ENCODE results near the gene AUTS2.

AUTS2 gene

GRCh38 chr7:69826283-69826682 lies 228.0 kb downstream of the AUTS2 start:
- no peak overlapping the region for H3K27ac Mint-ChIP-seq
- H3K4me3 Mint-ChIP-seq, result no peak overlapping the region
- H3K27me3 Mint-ChIP-seq, result peaks cover 1% of the 10 kb centered on the region
- H3K36me3 Mint-ChIP-seq, result no peaks in the 10 kb centered on the region
- peaks cover 8% of the 10 kb centered on the region for H3K4me1 Mint-ChIP-seq (ENCODE audit: low read depth)
- no peaks in the 10 kb centered on the region for H3K9me3 Mint-ChIP-seq (ENCODE audit: low read depth)

GRCh38 chr7:69827140-69827539 lies 228.9 kb downstream of the AUTS2 start:
- Mint-ChIP-seq H3K27me3 (peaks cover 1% of the 10 kb centered on the region), H3K36me3 (no peaks in the 10 kb centered on the region), H3K9me3 (ENCODE audit: low read depth) (no peaks in the 10 kb centered on the region), H3K27ac (no peak overlapping the region), H3K4me1 (ENCODE audit: low read depth) (peaks cover 8% of the 10 kb centered on the region), H3K4me3 (no peak overlapping the region)

- no peaks in the 10 kb centered on the region for H3K9me3 Mint-ChIP-seq (ENCODE audit: low read depth)
- H3K4me3 Mint-ChIP-seq, result no peak overlapping the region
- peaks cover 1% of the 10 kb centered on the region for H3K27me3 Mint-ChIP-seq
- H3K27ac Mint-ChIP-seq, result no peak overlapping the region
- H3K4me1 Mint-ChIP-seq (ENCODE audit: low read depth), result peaks cover 8% of the 10 kb centered on the region
- H3K36me3 Mint-ChIP-seq, result no peaks in the 10 kb centered on the region
These were observed 229.3 kb downstream of the AUTS2 start for GRCh38 chr7:69827558-69827957.

GRCh38 chr7:69832356-69832755 lies 234.1 kb downstream of the AUTS2 start:
- peaks cover 1% of the 10 kb centered on the region for H3K27me3 Mint-ChIP-seq
- H3K9me3 Mint-ChIP-seq (ENCODE audit: low read depth), result no peaks in the 10 kb centered on the region
- H3K36me3 Mint-ChIP-seq, result no peaks in the 10 kb centered on the region
- no peak overlapping the region for H3K4me3 Mint-ChIP-seq
- no peaks in the 10 kb centered on the region for H3K4me1 Mint-ChIP-seq (ENCODE audit: low read depth)
- no peak overlapping the region for H3K27ac Mint-ChIP-seq

GRCh38 chr7:69833964-69834363 lies 235.7 kb downstream of the AUTS2 start:
- Mint-ChIP-seq H3K27ac (no peak overlapping the region), H3K4me1 (ENCODE audit: low read depth) (no peaks in the 10 kb centered on the region)

GRCh38 chr7:69836702-69837101 lies 238.4 kb downstream of the AUTS2 start:
- peaks cover 3% of the 10 kb centered on the region for H3K27me3 Mint-ChIP-seq
- no peaks in the 10 kb centered on the region for H3K9me3 Mint-ChIP-seq (ENCODE audit: low read depth)
- H3K36me3 Mint-ChIP-seq, result no peaks in the 10 kb centered on the region
- no peak overlapping the region for H3K4me3 Mint-ChIP-seq
- no peaks in the 10 kb centered on the region for H3K4me1 Mint-ChIP-seq (ENCODE audit: low read depth)
- H3K27ac Mint-ChIP-seq, result no peak overlapping the region

More at GRCh38 chr7:69833964-69834363, 235.7 kb downstream of the AUTS2 start:
- H3K27me3 Mint-ChIP-seq, result no peaks in the 10 kb centered on the region
- no peak overlapping the region for H3K4me3 Mint-ChIP-seq
- no peaks in the 10 kb centered on the region for H3K36me3 Mint-ChIP-seq
- H3K9me3 Mint-ChIP-seq (ENCODE audit: low read depth), result no peaks in the 10 kb centered on the region

GRCh38 chr7:69837387-69838068 lies 239.3 kb downstream of the AUTS2 start:
- Mint-ChIP-seq H3K4me1 (ENCODE audit: low read depth) (no peaks in the 10 kb centered on the region), H3K36me3 (no peaks in the 10 kb centered on the region), H3K27ac (no peak overlapping the region), H3K4me3 (no peak overlapping the region), H3K27me3 (peaks cover 3% of the 10 kb centered on the region), H3K9me3 (ENCODE audit: low read depth) (no peaks in the 10 kb centered on the region)

GRCh38 chr7:69839782-69840181 lies 241.5 kb downstream of the AUTS2 start:
- Mint-ChIP-seq H3K9me3 (ENCODE audit: low read depth) (no peaks in the 10 kb centered on the region), H3K4me3 (no peak overlapping the region), H3K36me3 (no peaks in the 10 kb centered on the region), H3K27ac (no peak overlapping the region), H3K4me1 (ENCODE audit: low read depth) (no peaks in the 10 kb centered on the region), H3K27me3 (peaks cover 3% of the 10 kb centered on the region)

GRCh38 chr7:69840248-69840647 lies 242.0 kb downstream of the AUTS2 start:
- H3K4me3 Mint-ChIP-seq, result no peak overlapping the region
- no peak overlapping the region for H3K27ac Mint-ChIP-seq
- no peaks in the 10 kb centered on the region for H3K9me3 Mint-ChIP-seq (ENCODE audit: low read depth)
- H3K27me3 Mint-ChIP-seq, result peaks cover 3% of the 10 kb centered on the region
- H3K4me1 Mint-ChIP-seq (ENCODE audit: low read depth), result no peaks in the 10 kb centered on the region
- no peaks in the 10 kb centered on the region for H3K36me3 Mint-ChIP-seq

- H3K27me3 Mint-ChIP-seq, result peaks cover 3% of the 10 kb centered on the region
- no peaks in the 10 kb centered on the region for H3K4me1 Mint-ChIP-seq (ENCODE audit: low read depth)
- H3K4me3 Mint-ChIP-seq, result no peak overlapping the region
- H3K27ac Mint-ChIP-seq, result no peak overlapping the region
- H3K9me3 Mint-ChIP-seq (ENCODE audit: low read depth), result no peaks in the 10 kb centered on the region
- no peaks in the 10 kb centered on the region for H3K36me3 Mint-ChIP-seq
These were observed 245.4 kb downstream of the AUTS2 start for GRCh38 chr7:69843653-69844052.

GRCh38 chr7:69844264-69844868 lies 246.1 kb downstream of the AUTS2 start:
- H3K36me3 Mint-ChIP-seq, result no peaks in the 10 kb centered on the region
- no peaks in the 10 kb centered on the region for H3K9me3 Mint-ChIP-seq (ENCODE audit: low read depth)
- peaks cover 3% of the 10 kb centered on the region for H3K27me3 Mint-ChIP-seq
- no peak overlapping the region for H3K4me3 Mint-ChIP-seq
- no peak overlapping the region for H3K27ac Mint-ChIP-seq
- no peaks in the 10 kb centered on the region for H3K4me1 Mint-ChIP-seq (ENCODE audit: low read depth)

GRCh38 chr7:69845721-69846495 lies 247.6 kb downstream of the AUTS2 start:
- Mint-ChIP-seq H3K4me1 (ENCODE audit: low read depth) (no peaks in the 10 kb centered on the region), H3K4me3 (no peak overlapping the region), H3K9me3 (ENCODE audit: low read depth) (no peaks in the 10 kb centered on the region), H3K27me3 (no peaks in the 10 kb centered on the region), H3K27ac (no peak overlapping the region), H3K36me3 (no peaks in the 10 kb centered on the region)

- Mint-ChIP-seq H3K36me3 (no peaks in the 10 kb centered on the region), H3K4me3 (no peak overlapping the region), H3K9me3 (ENCODE audit: low read depth) (no peaks in the 10 kb centered on the region), H3K4me1 (ENCODE audit: low read depth) (no peaks in the 10 kb centered on the region), H3K27me3 (no peaks in the 10 kb centered on the region), H3K27ac (no peak overlapping the region)
These were observed 249.8 kb downstream of the AUTS2 start for GRCh38 chr7:69847921-69848612.

GRCh38 chr7:69849268-69849667 lies 251.0 kb downstream of the AUTS2 start:
- no peaks in the 10 kb centered on the region for H3K36me3 Mint-ChIP-seq
- H3K27me3 Mint-ChIP-seq, result no peaks in the 10 kb centered on the region
- H3K4me3 Mint-ChIP-seq, result no peak overlapping the region
- H3K4me1 Mint-ChIP-seq (ENCODE audit: low read depth), result no peaks in the 10 kb centered on the region
- H3K27ac Mint-ChIP-seq, result no peak overlapping the region
- no peaks in the 10 kb centered on the region for H3K9me3 Mint-ChIP-seq (ENCODE audit: low read depth)

- no peaks in the 10 kb centered on the region for H3K9me3 Mint-ChIP-seq (ENCODE audit: low read depth)
- H3K36me3 Mint-ChIP-seq, result no peaks in the 10 kb centered on the region
- H3K27me3 Mint-ChIP-seq, result peaks cover 6% of the 10 kb centered on the region
- no peak overlapping the region for H3K4me3 Mint-ChIP-seq
- no peak overlapping the region for H3K27ac Mint-ChIP-seq
- no peaks in the 10 kb centered on the region for H3K4me1 Mint-ChIP-seq (ENCODE audit: low read depth)
These were observed 258.7 kb downstream of the AUTS2 start for GRCh38 chr7:69857014-69857413.
